Endometrial microvascular endothelial cells (primary cell): ENCODE data around the gene STIM1. TPM values are rescaled to one million over a fixed set of nuclear protein-coding genes. Genes with fewer than 3 reads are reported as not detected.
"Not testable (repeated sequence)": the region's sequence is repeated elsewhere in the genome, so short reads cannot be mapped to it uniquely, and the experiment has no call there.

Source experiments
- in situ Hi-C: cut with HindIII; loops from 2 replicates; pipeline ENCODE4 v1.10.0; 2017; ENCODE audit warnings: low sequenced_read_pairs, low pct_unique_long_range_greater_than_20kb; ENCODE audit errors: inconsistent ontology term
- total RNA-seq: library from RNA; depleted of rRNA; stranded (reverse); fragments of >200 nt; gene quantifications from one replicate; pipeline ENCODE4 v1.2.3, GENCODE V29; 2015; ENCODE audit errors: inconsistent ontology term

Gene STIM1
- total RNA-seq: 13.9 TPM

GRCh38 chr11:3854977-3855807, at the start of gene STIM1:
Gene STIM1, plus strand, starts transcription at chr11:3855664. Its CDS starts 607 bp downstream, at chr11:3856271.
- in situ Hi-C loops: loop anchor here (25.0 kb wide), 1 partner anchor 207 kb away; no protein-coding TSS in a partner anchor

- in situ Hi-C loops: no loop called here
Observed at GRCh38 chr11:3807909-3808860, 47.3 kb upstream of the STIM1 start, which contains the start of gene PGAP2. Gene PGAP2, plus strand, starts transcription at chr11:3808560. Its CDS starts 2,700 bp downstream, at chr11:3811260.

- in situ Hi-C loops: no loop called here
Observed at GRCh38 chr11:3808861-3809623, 46.4 kb upstream of the STIM1 start.

- in situ Hi-C loops: no loop called here
Observed at GRCh38 chr11:3809624-3809928, 45.9 kb upstream of the STIM1 start.

GRCh38 chr11:3810446-3810845, 45.0 kb upstream of the STIM1 start:
- in situ Hi-C loops: no loop called here

- in situ Hi-C loops: no loop called here
Observed at GRCh38 chr11:3810951-3811350, 44.5 kb upstream of the STIM1 start.

- in situ Hi-C loops: not testable (repeated sequence)
Observed at GRCh38 chr11:3814832-3815231, 40.6 kb upstream of the STIM1 start.

GRCh38 chr11:3815845-3816244, 39.6 kb upstream of the STIM1 start:
- in situ Hi-C loops: no loop called here

GRCh38 chr11:3816673-3817072, 38.8 kb upstream of the STIM1 start:
- in situ Hi-C loops: no loop called here

GRCh38 chr11:3817181-3817800, 38.2 kb upstream of the STIM1 start:
- in situ Hi-C loops: no loop called here

- in situ Hi-C loops: no loop called here
Observed at GRCh38 chr11:3820971-3821370, 34.5 kb upstream of the STIM1 start.

- in situ Hi-C loops: no loop called here
Observed at GRCh38 chr11:3822312-3822711, 33.2 kb upstream of the STIM1 start.

GRCh38 chr11:3823303-3823702, 32.2 kb upstream of the STIM1 start:
- in situ Hi-C loops: no loop called here

GRCh38 chr11:3823762-3824506, 31.5 kb upstream of the STIM1 start:
- in situ Hi-C loops: no loop called here

GRCh38 chr11:3824714-3825472, 30.6 kb upstream of the STIM1 start:
- in situ Hi-C loops: no loop called here

- in situ Hi-C loops: no loop called here
Observed at GRCh38 chr11:3825473-3826154, 29.9 kb upstream of the STIM1 start.

- in situ Hi-C loops: no loop called here
Observed at GRCh38 chr11:3826721-3827120, 28.7 kb upstream of the STIM1 start.
